ENCODE measurements around the gene NGB.

DNA sequence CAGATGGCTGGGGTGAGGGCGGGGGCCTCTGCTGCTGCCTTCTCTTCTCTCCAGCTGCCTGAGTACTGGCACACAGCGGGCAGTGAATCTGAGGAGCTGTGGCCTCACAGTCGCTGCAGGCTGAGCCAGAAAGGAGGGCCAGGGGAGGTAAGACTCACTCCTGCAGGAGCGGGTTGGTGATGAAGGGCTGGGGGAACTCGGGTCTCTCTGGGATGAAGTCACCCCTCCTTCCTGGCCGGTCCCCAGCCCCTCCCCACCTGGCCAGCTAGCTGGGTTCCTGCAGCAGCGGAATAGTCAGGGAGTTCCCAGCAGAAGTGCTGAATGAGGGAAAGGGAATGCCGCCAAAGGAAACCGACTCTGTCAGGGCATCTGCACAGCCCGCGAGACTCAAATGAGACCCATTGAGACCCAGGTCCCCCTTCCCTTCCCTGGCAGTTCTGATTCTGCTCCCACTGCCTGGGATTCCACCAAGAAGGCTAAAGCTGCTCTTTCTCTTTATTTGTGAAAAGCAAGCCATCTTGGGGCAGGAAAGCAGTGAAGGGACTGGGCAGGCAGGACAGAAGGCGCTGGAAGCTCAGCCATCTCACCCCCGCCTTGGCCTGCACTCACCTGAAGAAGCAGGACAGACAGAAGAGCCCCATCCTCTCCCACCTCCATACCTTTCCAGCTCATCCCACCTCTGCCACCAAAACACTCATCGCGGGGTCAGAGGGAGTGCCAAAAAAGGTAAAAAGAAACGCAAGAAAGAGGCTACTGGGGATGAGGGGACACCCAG is 5.3 kb downstream of the NGB start:
- TF ChIP-seq CTCF (IDR thresholded peaks at IDR 0.05) (no peak), EP300 (IDR thresholded peaks at IDR 0.05) (no peak)
